T-helper 17 cell (primary cell): ENCODE results near the gene FAT1. TPM values are rescaled to one million over a fixed set of nuclear protein-coding genes. Genes with fewer than 3 reads are reported as not detected.
"Not testable (repeated sequence)": the region's sequence is repeated elsewhere in the genome, so short reads cannot be mapped to it uniquely, and the experiment has no call there.

ENCODE experiments used
- ATAC-seq: fragments of 150-1000 bp; cut with Tn5 transposase; 2 replicates; pipeline ENCODE4 v1.10.0; 2021; ENCODE audit warnings: mild to moderate bottlenecking, moderate library complexity
- DNase-seq, 3 donors: peaks; one replicate each; pipeline versions ENCODE4 v3.0.0 to v3.0.0-alpha.2; 2020 to 2021
- H3K9me3 ChIP-seq: one replicate; pipeline ENCODE4 v1.7.0; 2013; ENCODE audit warnings: low read length, mild to moderate bottlenecking; ENCODE audit not compliant: control insufficient read depth, poor library complexity, severe bottlenecking
- H3K27ac Mint-ChIP-seq: one replicate; pipeline ENCODE4 v1.8.0; 2022; ENCODE audit warnings: mild to moderate bottlenecking, moderate library complexity, mixed read lengths
- H3K27me3 Mint-ChIP-seq: one replicate; pipeline ENCODE4 v1.8.0; 2022; ENCODE audit warnings: mixed read lengths
- H3K36me3 Mint-ChIP-seq: one replicate; pipeline ENCODE4 v1.8.0; 2022; ENCODE audit warnings: low read depth, mixed read lengths
- H3K4me1 Mint-ChIP-seq: one replicate; pipeline ENCODE4 v1.8.0; 2022; ENCODE audit warnings: mild to moderate bottlenecking, mixed read lengths
- H3K4me3 Mint-ChIP-seq: one replicate; pipeline ENCODE4 v1.8.0; 2022; ENCODE audit warnings: mild to moderate bottlenecking, moderate library complexity, mixed read lengths
- total RNA-seq, 4 donors: library from RNA in 2 of 4; stranded (reverse) in 2 of 4; gene quantifications; one replicate each; pipeline ENCODE4 v1.2.3 and lab custom pipeline; 2022 to 2026

FAT1 gene
- total RNA-seq, 2 donors from 2014 or later, result not detected

GRCh38 chr4:186759990-186760389, 36.3 kb upstream of the FAT1 start:
- H3K27ac Mint-ChIP-seq, result no peak overlapping the region
- H3K36me3 Mint-ChIP-seq, result no peaks in the 10 kb centered on the region
- ATAC-seq (no peak), DNase-seq (no peak)
- no peaks in the 10 kb centered on the region for H3K9me3 ChIP-seq
- H3K4me3 Mint-ChIP-seq, result no peak overlapping the region
- H3K4me1 Mint-ChIP-seq, result no peaks in the 10 kb centered on the region
- no peaks in the 10 kb centered on the region for H3K27me3 Mint-ChIP-seq

- Mint-ChIP-seq H3K4me1 (no peaks in the 10 kb centered on the region), H3K36me3 (no peaks in the 10 kb centered on the region), H3K27ac (no peak overlapping the region), H3K27me3 (no peaks in the 10 kb centered on the region), H3K4me3 (no peak overlapping the region)
- ATAC-seq, result no peak
- DNase-seq, result no peak
- H3K9me3 ChIP-seq, result no peaks in the 10 kb centered on the region
Observed at GRCh38 chr4:186758929-186759682, 35.5 kb upstream of the FAT1 start.

GRCh38 chr4:186757696-186758355, 34.2 kb upstream of the FAT1 start:
- Mint-ChIP-seq H3K4me3 (no peak overlapping the region), H3K36me3 (no peaks in the 10 kb centered on the region), H3K27me3 (no peaks in the 10 kb centered on the region), H3K4me1 (no peaks in the 10 kb centered on the region), H3K27ac (no peak overlapping the region)
- no peak for ATAC-seq
- no peaks in the 10 kb centered on the region for H3K9me3 ChIP-seq
- no peak for DNase-seq

GRCh38 chr4:186756550-186756949, 32.9 kb upstream of the FAT1 start:
- H3K36me3 Mint-ChIP-seq, H3K9me3 ChIP-seq, H3K4me3 Mint-ChIP-seq, DNase-seq, H3K4me1 Mint-ChIP-seq, H3K27me3 Mint-ChIP-seq, H3K27ac Mint-ChIP-seq, ATAC-seq: not testable (repeated sequence)

GRCh38 chr4:186755550-186756519, 32.2 kb upstream of the FAT1 start:
- H3K27me3 Mint-ChIP-seq, result no peaks in the 10 kb centered on the region
- no peak overlapping the region for H3K4me3 Mint-ChIP-seq
- no peak for DNase-seq
- no peak for ATAC-seq
- H3K4me1 Mint-ChIP-seq, result no peaks in the 10 kb centered on the region
- H3K27ac Mint-ChIP-seq, result no peak overlapping the region
- H3K36me3 Mint-ChIP-seq, result no peaks in the 10 kb centered on the region
- no peaks in the 10 kb centered on the region for H3K9me3 ChIP-seq

GRCh38 chr4:186754976-186755375, 31.3 kb upstream of the FAT1 start:
- H3K9me3 ChIP-seq, result no peaks in the 10 kb centered on the region
- Mint-ChIP-seq H3K27me3 (no peaks in the 10 kb centered on the region), H3K36me3 (no peaks in the 10 kb centered on the region), H3K27ac (no peak overlapping the region), H3K4me3 (no peak overlapping the region), H3K4me1 (no peaks in the 10 kb centered on the region)
- DNase-seq (no peak), ATAC-seq (no peak)

- Mint-ChIP-seq H3K4me3 (no peak overlapping the region), H3K27me3 (no peaks in the 10 kb centered on the region)
Observed at GRCh38 chr4:186752325-186752724, 28.7 kb upstream of the FAT1 start.

GRCh38 chr4:186749611-186750281, 26.1 kb upstream of the FAT1 start:
- no peak overlapping the region for H3K4me3 Mint-ChIP-seq
- H3K9me3 ChIP-seq, result no peaks in the 10 kb centered on the region
- H3K27me3 Mint-ChIP-seq, result no peaks in the 10 kb centered on the region
- no peak overlapping the region for H3K27ac Mint-ChIP-seq
- ATAC-seq, result no peak
- H3K36me3 Mint-ChIP-seq, result no peaks in the 10 kb centered on the region
- no peak for DNase-seq
- H3K4me1 Mint-ChIP-seq, result no peaks in the 10 kb centered on the region

More at GRCh38 chr4:186752325-186752724, 28.7 kb upstream of the FAT1 start:
- Mint-ChIP-seq H3K27ac (no peak overlapping the region), H3K4me1 (no peaks in the 10 kb centered on the region), H3K36me3 (no peaks in the 10 kb centered on the region)
- no peak for ATAC-seq
- no peaks in the 10 kb centered on the region for H3K9me3 ChIP-seq
- no peak for DNase-seq

GRCh38 chr4:186746581-186746980, 22.9 kb upstream of the FAT1 start:
- no peaks in the 10 kb centered on the region for H3K27me3 Mint-ChIP-seq
- H3K4me1 Mint-ChIP-seq, result no peaks in the 10 kb centered on the region
- H3K4me3 Mint-ChIP-seq, result no peak overlapping the region
- DNase-seq, result no peak
- no peaks in the 10 kb centered on the region for H3K9me3 ChIP-seq
- no peak overlapping the region for H3K27ac Mint-ChIP-seq
- ATAC-seq, result no peak
- H3K36me3 Mint-ChIP-seq, result no peaks in the 10 kb centered on the region

GRCh38 chr4:186743261-186743660, 19.6 kb upstream of the FAT1 start:
- ATAC-seq (no peak), DNase-seq (no peak)
- Mint-ChIP-seq H3K4me1 (no peaks in the 10 kb centered on the region), H3K27ac (no peak overlapping the region), H3K27me3 (no peaks in the 10 kb centered on the region), H3K36me3 (no peaks in the 10 kb centered on the region), H3K4me3 (no peak overlapping the region)
- no peaks in the 10 kb centered on the region for H3K9me3 ChIP-seq

- Mint-ChIP-seq H3K4me3 (no peak overlapping the region), H3K36me3 (no peaks in the 10 kb centered on the region), H3K27ac (no peak overlapping the region), H3K4me1 (no peaks in the 10 kb centered on the region), H3K27me3 (no peaks in the 10 kb centered on the region)
- ATAC-seq, result no peak
- no peak for DNase-seq
- no peaks in the 10 kb centered on the region for H3K9me3 ChIP-seq
Observed at GRCh38 chr4:186740822-186741221, 17.2 kb upstream of the FAT1 start.

GRCh38 chr4:186739802-186740434, 16.3 kb upstream of the FAT1 start:
- Mint-ChIP-seq H3K4me3 (no peak overlapping the region), H3K27ac (no peak overlapping the region), H3K4me1 (no peaks in the 10 kb centered on the region), H3K36me3 (no peaks in the 10 kb centered on the region), H3K27me3 (no peaks in the 10 kb centered on the region)
- no peak for ATAC-seq
- DNase-seq, result no peak
- H3K9me3 ChIP-seq, result no peaks in the 10 kb centered on the region
